GM21360 (cell line): ENCODE measurements around the gene SCFD1.
"Not testable (repeated sequence)": the region's sequence is repeated elsewhere in the genome, so short reads cannot be mapped to it uniquely, and the experiment has no call there.

Experiments
- ATAC-seq: cut with Tn5 transposase; IDR thresholded peaks from one replicate; pipeline ENCODE4 v1.9.1; 2021; ENCODE audit warnings: mild to moderate bottlenecking, moderate library complexity; ENCODE audit not compliant: unreplicated experiment

Gene SCFD1

DNA sequence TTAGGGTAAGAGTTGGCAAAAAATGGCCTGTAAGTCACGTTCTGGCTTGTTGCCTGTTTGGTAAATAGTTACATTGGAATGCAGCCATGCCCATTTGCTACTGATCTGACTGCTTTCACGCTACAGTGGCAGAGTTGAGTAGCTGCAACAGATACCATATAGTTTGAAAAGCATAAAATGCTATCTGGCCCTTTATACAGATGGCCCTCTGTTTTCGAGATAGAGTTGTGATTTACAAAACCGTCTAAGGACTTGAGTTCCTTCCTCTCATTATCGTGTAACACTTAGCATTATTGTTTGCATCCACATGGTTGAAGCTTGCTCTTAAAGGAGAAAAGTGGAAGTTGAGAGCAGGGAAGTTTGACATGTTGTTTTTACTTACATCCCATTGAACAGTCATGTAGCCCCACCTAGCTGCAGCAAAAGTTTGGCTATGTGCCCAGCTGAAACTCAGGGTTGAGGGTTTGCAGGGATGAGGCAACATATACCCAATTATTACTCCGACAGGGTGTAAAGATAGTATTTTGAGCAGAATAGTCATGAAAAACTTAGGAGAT, 11.3 kb upstream of the SCFD1 start:
- ATAC-seq = no peak

DNA sequence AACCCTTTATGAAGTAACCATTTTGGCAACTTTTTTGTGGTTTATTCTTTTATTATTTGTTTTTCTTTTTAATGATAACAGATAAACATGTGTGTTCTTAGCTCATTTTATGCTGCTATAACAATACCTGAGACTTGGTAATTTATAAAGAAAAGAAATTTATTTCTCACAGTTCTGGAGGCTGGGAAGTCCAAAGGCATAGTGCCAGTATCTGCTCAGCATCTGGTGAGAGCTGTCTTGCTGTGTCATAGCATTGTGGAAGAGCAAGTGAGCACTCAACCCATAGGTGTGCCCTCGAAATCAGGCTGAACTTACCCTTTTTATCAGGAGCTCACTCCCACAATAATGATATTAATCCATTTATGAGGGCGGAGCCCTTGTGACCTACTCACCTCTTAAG, 8.0 kb upstream of the SCFD1 start:
- no peak for ATAC-seq

DNA sequence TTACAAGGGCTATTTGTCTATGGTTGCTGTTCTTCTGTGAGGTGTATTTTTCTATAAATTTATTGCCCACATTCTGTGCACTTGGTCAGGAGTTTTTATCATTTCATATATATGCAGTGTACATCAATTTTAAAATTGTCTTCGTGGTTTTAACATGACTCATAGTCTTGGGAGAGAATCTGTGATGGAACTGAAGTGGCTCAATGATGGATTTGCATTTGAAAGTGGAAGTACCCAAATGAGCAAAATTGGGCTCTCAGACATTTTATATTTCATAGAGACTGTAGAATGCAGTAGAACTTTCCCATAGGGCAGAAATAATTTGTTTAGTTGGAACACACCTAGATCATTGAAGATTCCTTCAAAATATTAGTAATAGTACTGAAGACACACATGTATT, 1.9 kb upstream of the SCFD1 start:
- peak; percentile 37 for ATAC-seq

DNA sequence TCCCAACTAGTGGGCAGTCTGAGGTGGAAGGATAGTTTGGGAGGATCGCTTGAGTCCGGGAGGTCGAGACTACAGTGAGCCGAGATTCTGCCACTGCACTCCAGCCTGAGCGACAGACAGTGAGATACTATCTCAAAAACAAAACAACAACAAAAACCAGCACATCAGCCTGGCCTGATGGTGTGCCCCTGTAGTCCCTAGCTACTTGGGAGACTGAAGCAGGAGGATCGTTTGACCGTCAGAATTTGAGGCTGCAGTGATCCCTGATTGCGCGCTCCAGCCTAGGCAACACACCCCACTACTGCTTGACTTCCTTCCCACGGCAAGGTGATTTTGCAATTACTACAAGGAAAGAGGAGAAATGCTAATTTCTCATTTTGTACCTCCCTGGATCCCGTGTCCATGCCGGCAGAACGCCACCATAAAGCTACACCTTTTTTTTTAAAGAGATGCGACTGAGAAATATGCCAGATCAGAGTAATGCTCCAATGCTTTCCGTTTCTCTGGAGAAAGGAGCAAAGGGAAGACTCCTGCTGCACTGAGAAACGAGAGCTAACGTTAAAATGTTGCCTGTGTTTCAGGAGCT, 672 bp upstream of the SCFD1 start:
- no peak for ATAC-seq

DNA sequence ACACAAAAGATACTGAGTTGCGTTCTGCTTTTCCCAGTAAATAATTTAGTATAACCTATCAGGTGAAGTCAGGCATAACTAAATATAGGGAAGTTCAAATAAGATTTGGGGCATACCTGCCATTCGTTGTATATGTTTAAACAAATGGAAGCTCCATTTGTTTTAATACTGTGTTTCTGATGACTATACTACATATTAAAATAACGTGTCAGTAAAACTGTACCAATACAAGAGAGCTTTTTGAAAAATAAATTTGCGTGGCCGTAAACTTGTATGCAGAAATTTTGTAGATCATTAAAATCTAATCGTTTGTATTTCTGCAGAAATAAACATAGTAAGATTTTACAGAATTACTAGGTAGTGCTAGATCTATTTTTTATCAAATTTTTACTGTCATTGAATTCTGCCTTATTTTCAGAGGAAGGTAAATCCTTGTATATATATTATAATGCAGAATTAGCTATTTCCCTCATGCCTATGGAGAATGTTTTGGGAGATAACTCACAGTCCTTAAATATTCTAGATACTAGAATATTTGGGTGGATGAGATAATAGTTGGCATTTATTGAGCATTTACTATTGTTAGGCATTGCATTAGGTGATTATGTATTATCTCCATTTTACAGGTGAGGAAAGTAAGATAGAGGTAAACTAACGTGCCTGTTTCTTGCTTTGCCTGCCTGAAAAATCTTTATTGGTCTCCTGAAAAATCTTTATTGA, 1.5 kb downstream of the SCFD1 start:
- no peak for ATAC-seq

DNA sequence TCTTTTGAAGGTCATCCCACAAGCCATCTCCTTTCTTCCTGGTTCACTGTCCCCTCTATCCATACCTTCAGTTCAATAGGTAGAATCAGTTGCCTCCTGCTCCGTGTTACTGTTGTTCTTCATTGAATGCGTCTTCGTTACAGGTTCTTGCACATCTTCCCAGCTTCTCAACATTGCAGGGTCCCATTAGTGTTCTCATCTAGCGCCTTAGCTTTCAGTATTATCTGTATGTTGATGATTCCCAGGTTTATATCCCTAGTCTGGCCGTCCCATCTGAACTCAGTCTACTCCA, 2.0 kb downstream of the SCFD1 start:
- no peak for ATAC-seq

DNA sequence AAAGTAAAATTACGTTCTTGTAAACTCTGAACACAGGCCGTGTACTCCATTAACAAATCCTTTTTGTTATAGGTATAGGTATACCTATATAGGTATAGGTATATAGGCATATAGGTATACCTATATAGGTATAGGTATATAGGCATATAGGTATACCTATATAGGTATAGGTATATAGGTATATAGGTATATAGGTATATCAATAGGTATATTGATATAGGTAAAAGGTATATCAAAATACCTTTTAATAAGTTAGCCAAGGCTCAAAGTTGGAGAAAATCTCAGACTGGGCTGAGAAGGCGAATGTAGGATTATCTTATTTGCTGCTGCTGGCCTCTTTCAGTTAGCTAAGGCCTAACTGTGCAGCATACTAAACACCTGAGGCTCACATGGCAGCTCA, 3.4 kb downstream of the SCFD1 start:
- no peak for ATAC-seq

DNA sequence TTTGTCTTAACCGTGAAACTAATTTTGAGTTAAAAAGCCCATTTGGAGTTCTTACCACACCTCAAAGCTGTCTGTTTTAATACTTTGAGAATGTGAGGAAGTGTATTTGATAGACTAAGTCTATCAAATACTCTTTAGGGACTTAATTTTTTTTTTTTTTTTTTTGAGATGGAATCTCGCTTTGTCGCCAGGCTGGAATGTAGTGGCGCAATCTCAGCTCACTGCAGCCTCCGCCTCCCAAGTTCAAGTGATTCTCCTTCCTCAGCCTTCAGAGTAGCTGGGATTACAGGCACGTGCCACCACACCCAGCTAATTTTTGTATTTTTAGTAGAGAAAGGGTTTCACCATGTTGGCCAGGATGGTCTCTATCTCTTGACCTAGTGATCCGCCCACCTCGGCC, 7.3 kb downstream of the SCFD1 start:
- not testable (repeated sequence) for ATAC-seq

DNA sequence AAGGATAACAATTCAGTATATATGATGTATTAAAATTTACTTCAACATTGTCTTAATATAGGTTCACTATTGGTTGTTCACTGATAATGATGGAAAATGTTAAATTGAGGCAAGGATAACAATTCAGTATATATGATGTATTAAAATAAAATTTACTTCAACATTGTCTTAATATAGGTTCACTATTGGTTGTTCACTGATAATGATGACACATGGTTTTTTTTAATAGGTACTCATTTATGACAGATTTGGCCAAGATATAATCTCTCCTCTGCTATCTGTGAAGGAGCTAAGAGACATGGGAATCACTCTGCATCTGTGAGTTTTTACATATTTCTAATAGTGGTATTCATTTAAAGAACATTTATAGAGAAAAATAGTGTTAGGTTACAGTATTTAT, 8.1 kb downstream of the SCFD1 start:
- ATAC-seq = no peak

DNA sequence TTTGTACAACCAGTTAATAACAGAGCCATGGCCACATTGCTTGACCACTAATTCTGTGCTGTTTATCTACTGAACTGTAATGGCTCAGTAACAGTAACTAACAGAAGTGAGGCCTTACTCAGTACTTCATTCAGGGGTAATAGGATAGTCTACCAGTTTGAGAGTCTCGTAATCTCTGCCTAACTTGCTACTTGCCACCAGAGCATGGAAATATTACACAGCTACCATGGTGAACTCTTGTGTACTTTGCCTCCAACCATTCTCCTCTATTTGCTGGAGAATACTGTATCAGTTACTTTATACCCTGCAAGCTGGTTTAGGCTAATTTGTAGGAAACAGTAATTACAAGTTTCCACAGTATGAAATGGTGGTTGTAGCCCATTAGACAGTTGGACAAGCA, 10.6 kb downstream of the SCFD1 start:
- no peak for ATAC-seq

DNA sequence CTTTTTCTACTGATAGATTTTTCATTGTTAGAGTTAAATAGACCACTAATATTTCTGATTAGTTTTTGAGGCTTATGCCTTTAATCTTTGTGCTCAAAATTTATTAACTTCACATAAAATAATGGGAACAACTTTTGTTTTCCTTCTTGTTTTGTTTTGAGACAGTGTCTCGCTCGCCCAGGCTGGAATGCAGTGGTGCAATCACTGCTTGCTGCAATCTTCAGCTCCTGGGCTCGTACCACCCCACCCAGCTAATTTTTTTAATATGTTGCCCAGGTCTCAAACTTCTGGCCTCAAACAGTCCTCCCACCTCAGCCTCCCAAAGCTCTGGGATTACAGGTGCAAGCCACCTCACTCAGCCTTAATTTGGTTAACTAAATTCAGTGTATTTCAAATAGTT, 16.8 kb downstream of the SCFD1 start:
- no peak for ATAC-seq

DNA sequence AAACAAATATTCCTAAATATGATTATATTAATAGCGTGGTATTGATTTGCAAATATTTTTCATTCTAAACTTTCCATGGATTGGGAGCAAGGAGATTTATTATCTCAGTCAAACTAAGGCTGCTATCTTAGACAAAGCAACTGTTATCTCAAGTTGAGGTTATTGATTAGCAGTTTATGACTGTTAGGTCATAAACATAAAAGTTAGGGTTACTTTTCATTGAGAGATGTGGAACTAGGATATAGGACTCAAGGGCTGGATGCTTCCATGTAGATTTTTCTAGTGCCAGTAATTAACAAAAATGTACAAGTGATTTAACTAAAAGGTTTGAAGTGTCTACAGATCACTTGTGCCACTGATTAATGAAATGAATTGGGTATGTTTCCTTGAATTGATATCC, 19.1 kb downstream of the SCFD1 start:
- ATAC-seq = no peak

DNA sequence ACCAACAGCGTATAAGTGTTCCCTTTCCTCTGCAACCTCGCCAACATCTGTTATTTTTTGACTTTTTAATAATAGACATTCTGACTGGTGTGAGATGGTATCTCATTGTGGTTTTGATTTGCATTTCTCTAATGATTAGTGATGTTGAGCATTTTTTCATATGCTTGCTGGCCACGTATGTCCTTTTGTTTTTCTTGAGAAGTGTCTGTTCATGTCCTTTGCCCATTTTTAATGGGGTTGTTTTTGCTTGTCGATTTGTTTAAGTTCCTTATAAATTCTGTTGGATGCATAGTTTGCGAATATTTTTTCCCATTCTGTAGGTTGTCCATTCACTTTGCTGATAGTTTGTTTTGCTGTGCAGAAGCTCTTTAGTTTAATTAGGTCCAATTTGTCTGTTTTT, 22.3 kb downstream of the SCFD1 start:
- ATAC-seq = not testable (repeated sequence)

DNA sequence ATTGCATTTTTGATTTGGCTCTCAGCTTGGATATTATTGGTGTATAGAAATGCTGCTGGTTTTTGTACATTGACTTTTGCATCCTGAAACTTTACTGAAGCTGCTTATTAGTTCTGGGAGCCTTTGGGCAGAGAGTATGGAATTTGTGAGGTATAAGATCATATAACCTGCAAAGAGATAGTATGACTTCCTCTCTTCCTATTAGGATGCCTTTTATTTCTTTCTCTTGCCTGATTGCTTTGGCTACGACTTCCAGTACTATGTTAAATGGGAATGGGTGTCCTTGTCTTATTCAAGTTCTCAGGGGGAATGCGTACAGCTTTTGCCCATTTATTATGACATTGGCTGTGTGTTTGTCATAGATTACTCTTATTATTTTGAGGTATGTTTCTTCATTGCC, 23.5 kb downstream of the SCFD1 start:
- ATAC-seq = no peak

DNA sequence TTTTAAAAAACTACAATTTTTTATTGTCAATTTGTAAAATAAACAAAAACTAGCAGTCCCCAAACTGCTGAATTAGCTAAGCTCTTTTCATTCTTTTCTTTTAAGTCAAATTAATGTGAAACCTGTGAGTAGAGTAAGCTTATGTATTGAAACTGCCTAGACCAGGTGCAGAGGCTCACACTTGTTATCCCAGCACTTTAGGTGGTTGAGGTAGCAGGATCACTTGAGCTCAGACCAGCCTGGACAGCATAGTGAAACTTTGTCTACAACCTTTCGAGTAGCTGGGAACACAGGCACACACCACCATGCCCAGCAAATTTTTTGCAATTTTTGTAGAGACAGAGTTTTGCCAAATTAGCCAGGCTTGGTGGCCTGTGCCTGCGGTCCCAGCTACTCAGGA, 26.4 kb downstream of the SCFD1 start:
- ATAC-seq = no peak

DNA sequence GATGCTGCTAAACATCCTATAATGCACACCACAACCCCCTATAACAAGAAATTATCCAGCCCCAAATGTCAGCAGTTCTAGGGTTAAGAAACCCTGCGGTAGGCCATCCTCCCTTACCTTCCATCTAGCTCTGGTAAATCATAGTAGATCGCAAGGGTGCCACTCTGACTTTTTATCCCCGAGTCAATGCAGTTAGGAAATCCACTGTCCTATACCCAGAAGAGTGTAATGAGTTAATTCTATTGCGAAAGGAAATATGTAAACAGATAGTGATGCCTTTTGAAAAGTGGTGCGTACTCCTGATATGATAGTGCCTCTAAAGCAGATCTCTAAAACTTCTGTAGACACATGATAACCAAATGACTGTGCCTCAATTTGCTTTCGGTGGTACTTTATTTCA, 29.8 kb downstream of the SCFD1 start:
- ATAC-seq = no peak

DNA sequence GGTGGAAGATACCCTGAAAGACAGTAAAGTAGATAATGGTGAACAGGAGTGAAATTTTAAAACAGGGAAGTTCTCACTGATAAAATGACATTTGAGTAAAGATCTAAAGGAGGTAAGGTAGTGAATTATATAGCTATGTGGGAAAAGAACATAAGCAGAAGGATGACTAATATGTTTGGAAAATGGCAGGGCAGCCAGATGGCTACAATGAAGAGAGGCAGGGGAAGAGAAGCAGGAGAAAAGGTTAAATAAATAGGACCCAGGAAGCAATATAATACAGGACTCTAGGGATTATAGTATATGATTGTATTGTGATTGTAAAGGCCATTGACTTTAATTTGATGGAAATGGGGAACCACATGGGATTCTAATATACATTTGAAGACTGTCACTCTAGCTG, 33.0 kb downstream of the SCFD1 start:
- ATAC-seq = no peak

DNA sequence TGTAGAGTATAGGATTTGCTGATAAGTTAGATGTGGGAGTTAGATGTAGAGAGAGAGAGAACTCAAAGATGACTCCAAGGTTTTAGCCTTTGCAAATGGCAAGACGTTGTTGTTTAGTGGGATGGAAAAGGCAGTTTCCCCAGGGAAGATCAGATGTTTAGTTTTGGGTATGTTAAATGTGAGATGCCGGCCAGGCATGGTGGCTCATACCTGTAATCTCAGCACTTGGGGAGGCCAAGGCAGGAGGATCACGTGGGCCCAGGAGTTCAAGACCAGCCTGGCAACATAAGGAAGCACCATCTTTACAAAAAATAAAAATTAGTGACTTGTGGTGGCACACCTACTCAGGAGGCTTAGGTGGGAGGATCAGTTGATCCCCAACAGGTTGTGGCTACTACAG, 33.5 kb downstream of the SCFD1 start:
- ATAC-seq = no peak

DNA sequence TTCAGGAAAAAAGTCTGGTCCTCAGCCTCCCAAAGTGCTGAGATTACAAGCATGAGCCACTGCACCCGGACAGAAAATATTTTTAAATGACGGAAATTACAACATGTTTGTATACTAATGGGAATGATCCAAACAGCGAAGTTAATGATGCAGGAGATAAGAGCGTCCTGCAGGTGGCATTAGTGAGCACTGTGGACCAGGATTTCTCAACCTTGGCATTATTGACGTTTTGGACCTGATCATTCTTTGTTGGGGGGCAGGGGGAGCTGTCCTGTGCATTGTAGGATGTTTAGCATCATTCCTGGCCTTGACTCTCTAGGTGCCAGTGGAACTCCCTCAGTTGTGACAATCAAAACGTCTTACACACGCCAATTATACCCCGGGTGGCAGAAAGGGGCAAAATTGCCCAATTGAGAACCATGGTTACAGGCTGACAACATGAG, 34.1 kb downstream of the SCFD1 start:
- no peak for ATAC-seq

DNA sequence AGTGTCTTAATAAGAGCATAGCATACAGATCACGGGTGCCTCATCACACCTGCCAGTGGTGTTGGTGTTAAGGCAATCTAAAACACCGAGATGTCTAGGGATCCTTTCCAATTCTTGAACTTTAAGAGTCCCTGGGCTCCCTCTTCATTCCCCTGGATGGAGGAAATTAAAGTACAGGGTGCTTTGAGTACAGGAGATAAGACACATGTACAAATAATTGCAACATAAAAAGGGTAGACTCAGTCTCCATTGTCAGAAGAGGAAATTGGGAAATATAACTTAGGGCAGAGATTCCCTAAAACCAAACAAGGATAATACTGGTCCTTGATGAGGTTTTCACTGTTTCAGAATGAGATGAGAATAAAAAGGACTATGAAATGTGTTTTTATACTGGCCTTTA, 34.9 kb downstream of the SCFD1 start:
- no peak for ATAC-seq

DNA sequence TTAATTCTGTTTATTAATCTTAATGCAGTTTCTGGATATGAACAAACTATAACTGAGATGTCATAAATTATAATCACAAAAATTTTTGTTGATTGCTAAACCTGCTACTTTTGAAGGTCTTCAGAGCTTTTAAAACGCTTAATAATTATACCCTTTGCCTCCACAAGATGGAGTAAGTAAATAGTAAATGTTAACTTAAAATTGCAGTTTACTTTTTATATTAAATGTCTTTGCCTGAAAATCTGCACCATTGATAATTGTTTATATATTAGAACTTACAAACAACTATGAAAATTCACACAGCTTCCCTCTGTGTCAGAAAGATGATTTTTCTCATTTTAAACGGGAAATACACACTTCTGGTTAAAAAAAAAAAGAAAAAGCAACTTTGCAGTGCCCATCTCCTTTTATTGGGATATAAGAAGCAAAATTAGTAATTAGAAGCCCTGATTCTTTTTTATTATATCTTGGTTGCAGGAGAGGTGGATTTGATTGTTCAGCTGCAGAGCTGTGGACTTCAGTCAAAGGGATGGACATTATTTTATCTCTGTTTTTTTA, 35.6 kb downstream of the SCFD1 start:
- no peak for ATAC-seq

DNA sequence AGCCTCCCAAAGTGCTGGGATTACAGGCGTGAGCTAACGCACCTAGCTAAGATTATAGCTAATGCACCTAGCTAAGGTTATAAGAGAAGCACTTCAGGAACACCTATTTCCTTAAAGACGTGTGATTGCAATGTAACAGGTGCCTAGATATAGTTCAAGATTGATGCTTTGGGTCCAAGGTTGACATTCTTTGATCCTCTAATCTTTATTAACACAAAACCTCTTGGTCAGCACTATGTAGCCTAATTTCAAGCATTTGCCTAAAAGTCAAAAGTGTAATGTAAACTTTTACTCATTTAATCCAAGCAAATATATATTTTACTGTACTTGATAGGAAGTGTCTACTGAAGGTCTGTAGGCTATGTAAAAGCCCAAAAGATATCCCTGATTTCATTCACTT, 36.5 kb downstream of the SCFD1 start:
- no peak for ATAC-seq

DNA sequence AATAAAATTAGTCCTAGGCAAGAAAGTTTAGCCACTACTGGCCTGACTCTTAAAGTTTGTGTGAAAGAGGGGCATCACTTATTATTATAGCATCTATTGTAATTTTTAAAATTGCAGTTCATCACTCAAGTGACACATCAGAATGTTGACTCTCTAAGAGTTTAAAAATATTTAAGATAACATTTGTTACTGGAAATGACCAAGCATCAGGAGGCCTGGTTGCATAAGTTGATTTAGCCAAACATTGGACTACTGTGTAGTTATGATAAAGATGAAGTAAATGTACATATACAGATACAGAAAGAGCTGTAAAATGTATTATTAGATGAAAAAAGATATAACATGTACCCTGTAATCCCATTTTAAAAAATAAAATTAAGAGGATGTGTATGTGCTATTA, 47.5 kb downstream of the SCFD1 start:
- no peak for ATAC-seq
